GM21381 (cell line): ENCODE results near the gene SPP2.

Experiments used
- ATAC-seq: cut with Tn5 transposase; IDR thresholded peaks from one replicate; pipeline ENCODE4 v1.9.1; 2021; ENCODE audit warnings: mild to moderate bottlenecking, moderate library complexity; ENCODE audit not compliant: unreplicated experiment

Gene SPP2

GRCh38 chr2:234050455-234051135 is at the start of gene SPP2:
TSS of gene SPP2 (plus strand) at chr2:234050702. CDS start at chr2:234050787, 85 bp downstream.
- ATAC-seq, result no peak

- ATAC-seq, result no peak
Measured at GRCh38 chr2:234001380-234002160, 48.9 kb upstream of the SPP2 start.

GRCh38 chr2:234002281-234002680 is 48.2 kb upstream of the SPP2 start:
- ATAC-seq, result no peak

- no peak for ATAC-seq
Measured at GRCh38 chr2:234003972-234004617, 46.4 kb upstream of the SPP2 start.

- ATAC-seq, result no peak
Measured at GRCh38 chr2:234005126-234005525, 45.4 kb upstream of the SPP2 start.

GRCh38 chr2:234006501-234006900 is 44.0 kb upstream of the SPP2 start:
- ATAC-seq, result no peak

GRCh38 chr2:234014427-234014826 is 36.1 kb upstream of the SPP2 start:
- no peak for ATAC-seq

- no peak for ATAC-seq
Measured at GRCh38 chr2:234015861-234016260, 34.6 kb upstream of the SPP2 start.

GRCh38 chr2:234019896-234020295 is 30.6 kb upstream of the SPP2 start:
- no peak for ATAC-seq

GRCh38 chr2:234020332-234020731 is 30.2 kb upstream of the SPP2 start:
- no peak for ATAC-seq

GRCh38 chr2:234022424-234022823 is 28.1 kb upstream of the SPP2 start:
- no peak for ATAC-seq

- no peak for ATAC-seq
Measured at GRCh38 chr2:234024304-234024703, 26.2 kb upstream of the SPP2 start.

- no peak for ATAC-seq
Measured at GRCh38 chr2:234025466-234025865, 25.0 kb upstream of the SPP2 start.

- ATAC-seq, result no peak
Measured at GRCh38 chr2:234025891-234026401, 24.6 kb upstream of the SPP2 start.

- no peak for ATAC-seq
Measured at GRCh38 chr2:234026693-234027254, 23.7 kb upstream of the SPP2 start.

- ATAC-seq, result no peak
Measured at GRCh38 chr2:234027641-234028040, 22.9 kb upstream of the SPP2 start.

GRCh38 chr2:234029150-234029733 is 21.3 kb upstream of the SPP2 start:
- no peak for ATAC-seq

- no peak for ATAC-seq
Measured at GRCh38 chr2:234031207-234031606, 19.3 kb upstream of the SPP2 start.

- no peak for ATAC-seq
Measured at GRCh38 chr2:234032279-234032856, 18.1 kb upstream of the SPP2 start.

- ATAC-seq, result no peak
Measured at GRCh38 chr2:234033174-234033573, 17.3 kb upstream of the SPP2 start.

- ATAC-seq, result no peak
Measured at GRCh38 chr2:234033885-234034284, 16.6 kb upstream of the SPP2 start.
